GM19240 (cell line): ENCODE data around the gene TVP23A.

Source experiments
- DNase-seq: peaks from one replicate; pipeline ENCODE4 v3.0.0; 2011; ENCODE audit warnings: low spot score; ENCODE audit not compliant: insufficient read length

TVP23A gene

DNA sequence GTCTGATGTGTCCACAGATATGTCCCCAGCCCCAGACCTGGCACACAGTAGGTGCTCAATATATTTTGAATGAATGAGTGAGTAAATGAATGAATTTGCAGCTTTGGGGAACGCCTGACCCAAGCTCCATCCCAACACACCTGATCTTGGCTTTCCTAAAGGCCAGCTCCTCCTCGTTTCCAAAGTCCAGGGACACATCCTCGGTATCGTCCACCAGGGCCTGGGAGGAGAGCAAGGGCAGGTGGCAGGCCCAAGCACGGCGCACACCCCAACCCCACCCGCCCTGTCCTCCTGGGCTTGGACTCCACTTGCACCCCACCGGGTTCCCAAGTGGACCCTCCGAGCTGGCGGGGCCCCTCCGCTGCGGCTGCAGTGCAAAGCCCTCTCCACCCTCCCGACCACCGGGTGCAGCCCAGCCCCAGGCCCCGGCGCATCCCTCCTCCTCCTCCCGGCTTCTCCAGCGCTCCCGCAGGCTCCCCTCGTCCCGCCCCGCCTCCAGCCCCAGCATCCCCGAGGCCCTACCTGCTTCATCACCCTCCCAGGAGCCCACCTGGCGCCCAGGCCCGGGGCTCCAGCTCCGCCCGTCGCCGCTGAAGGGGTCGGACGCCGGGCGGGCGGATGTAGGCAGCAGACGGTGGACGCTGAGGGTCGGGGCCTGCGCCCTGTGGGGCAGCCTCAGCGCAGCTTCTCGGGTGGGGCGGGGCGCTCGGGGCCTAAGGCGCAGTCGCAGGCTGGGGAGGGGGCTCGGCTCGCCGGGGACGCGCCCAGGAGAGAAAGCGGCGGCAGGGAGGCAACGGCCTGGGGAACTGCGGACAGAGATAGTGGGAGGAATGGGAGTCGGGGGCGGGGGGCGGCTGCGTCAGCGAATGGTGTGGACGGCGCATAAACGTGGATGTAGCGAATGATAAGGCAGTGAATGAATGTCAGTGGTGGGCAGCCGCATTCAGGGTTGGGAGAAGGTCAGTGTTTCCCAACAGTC lies at the start of gene TVP23A:
Gene TVP23A, minus strand, starts transcription at position 832 of the 979 bp plus-strand sequence. Its CDS starts 301 bp downstream, at position 531.
- DNase-seq: no peak

- no peak for DNase-seq
These were observed 49.6 kb upstream of the TVP23A start for GRCh38 chr16:10868104-10868595.

GRCh38 chr16:10867199-10867598 lies 48.6 kb upstream of the TVP23A start:
- DNase-seq: no peak

- no peak for DNase-seq
These were observed 47.7 kb upstream of the TVP23A start for GRCh38 chr16:10865991-10866966.

DNA sequence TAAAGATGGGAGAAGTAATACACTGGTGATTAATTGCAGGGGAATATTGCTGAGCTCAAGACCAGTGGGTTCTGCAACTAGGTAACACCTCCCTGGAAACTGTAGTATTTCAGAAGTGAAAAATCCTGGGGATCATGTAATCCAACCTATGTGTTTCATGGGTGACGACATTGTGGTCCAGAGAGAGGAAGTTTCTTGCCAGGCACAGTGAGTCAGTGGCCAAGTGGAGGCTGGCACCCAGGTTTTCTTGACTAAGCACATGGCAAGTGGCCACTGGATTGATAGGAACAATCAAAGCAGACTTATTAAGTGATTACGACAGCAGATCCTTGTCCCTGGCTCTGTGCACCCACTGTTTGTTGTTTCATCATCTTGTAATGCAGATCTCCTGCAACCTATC lies 43.8 kb upstream of the TVP23A start:
- DNase-seq: no peak

GRCh38 chr16:10859658-10860057 lies 41.1 kb upstream of the TVP23A start:
- no peak for DNase-seq

DNA sequence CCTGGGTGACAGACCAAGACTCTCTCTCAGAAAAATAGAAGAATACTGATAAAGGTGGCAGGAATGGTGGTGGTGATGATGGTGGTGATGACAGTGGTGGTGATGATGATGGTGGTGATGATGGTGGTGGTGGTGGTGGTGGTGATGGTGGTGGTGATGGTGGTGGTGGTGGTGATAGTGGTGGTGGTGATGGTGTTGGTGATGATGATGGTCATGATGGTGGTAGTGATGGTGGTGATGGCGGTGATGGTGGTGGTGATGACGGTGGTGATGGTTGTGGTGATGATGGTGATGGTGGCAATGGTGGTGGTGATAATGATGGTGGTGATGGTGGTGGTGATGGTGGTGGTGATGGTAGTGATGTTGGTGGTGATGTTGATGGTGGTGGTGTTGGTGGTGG lies 40.4 kb upstream of the TVP23A start:
- DNase-seq: no peak

DNA sequence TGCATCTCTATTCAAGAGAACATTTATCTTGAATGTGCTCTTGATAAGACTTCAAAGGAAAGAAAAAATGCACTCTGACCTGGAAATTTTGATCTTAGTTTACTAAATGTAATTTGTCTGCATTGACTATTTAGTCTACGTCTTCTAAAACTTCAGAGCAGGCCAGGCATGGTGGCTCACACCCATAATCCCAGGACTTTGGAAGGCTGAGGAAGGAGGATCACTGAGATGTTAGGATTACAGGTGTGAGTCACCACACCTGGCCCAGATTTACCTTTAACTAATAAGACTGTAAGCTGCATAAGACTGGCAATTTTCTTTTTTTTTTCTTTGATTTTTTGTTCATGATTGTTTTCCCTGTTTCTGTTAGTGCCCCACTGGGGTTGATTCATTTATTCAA lies 39.6 kb upstream of the TVP23A start:
- no peak for DNase-seq

DNA sequence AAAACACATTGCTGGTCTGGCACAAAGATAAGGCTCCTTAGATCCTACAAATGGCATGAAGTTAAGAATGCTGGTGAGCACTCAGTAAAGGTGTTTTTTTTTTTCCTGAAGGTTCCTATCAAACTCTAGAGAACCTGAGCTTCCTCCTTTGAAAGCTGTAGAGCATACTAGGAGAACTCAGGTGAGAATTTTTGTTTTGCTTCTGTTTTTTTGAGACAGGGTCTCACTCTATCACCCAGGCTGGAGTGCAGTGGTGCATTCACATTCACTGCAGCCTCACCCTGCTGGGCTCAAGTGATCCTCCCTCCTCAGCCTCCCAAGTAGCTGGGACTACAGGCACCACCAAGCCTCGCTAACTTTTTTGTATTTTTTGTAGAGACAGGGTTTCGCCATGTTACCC lies 37.4 kb upstream of the TVP23A start:
- no peak for DNase-seq

DNA sequence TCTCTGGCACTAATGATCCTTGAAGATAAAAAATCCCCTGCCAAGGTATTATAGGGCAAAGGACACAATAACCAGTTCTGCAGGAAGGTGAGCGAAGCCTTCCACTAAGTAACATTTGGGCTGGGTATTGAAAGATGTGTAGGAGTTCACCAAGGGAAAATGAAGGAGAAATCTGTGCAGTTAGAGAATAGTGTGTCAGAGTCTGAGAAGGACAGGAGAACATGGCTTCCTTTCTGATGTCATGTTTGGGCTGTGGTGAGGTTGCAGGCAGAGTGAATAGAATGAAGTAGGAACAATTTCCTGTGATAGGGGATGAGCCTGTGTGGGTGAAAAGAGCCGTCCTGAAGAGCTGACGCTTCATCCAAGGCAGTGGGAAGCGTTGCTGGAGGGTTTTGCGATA lies 34.4 kb upstream of the TVP23A start:
- DNase-seq: no peak

- DNase-seq: no peak
These were observed 33.7 kb upstream of the TVP23A start for GRCh38 chr16:10852286-10852685.

- no peak for DNase-seq
These were observed 32.9 kb upstream of the TVP23A start for GRCh38 chr16:10851512-10851911.

- no peak for DNase-seq
These were observed 31.9 kb upstream of the TVP23A start for GRCh38 chr16:10850478-10850850.

DNA sequence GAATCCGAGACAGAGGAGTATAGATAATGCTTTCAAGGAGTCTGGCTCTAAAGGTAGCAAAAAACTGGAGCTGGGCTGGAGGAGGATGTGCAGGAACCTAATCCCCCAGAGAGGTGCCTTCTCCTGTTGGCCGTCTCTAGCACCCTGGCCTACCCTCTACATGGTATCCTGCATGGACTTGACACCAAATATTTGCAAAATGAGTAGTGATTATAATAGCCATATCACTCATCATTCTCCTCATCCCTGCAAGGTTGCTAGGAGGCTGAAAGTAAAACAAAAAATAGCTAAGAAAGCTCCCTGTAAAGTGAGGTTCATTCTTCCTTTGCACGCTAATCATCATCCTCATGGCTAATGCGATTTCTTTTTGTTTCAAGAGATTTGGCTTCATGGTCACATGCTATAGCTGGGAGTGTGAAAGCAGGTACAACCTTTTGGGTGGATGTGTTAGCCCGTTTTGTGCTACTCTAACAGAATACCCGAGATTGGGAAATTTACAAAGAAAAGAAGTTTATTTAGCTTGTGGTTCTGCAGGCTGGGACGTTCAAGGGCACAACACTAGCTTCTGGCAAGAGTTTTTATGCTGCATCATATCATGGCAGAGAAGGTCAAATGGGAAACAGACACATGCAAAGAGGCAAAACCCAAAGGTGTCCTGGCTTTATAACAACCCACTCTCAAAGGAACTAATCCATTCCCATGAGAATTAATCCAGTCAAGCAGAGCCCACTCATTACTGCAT lies 31.3 kb upstream of the TVP23A start:
- DNase-seq: no peak

DNA sequence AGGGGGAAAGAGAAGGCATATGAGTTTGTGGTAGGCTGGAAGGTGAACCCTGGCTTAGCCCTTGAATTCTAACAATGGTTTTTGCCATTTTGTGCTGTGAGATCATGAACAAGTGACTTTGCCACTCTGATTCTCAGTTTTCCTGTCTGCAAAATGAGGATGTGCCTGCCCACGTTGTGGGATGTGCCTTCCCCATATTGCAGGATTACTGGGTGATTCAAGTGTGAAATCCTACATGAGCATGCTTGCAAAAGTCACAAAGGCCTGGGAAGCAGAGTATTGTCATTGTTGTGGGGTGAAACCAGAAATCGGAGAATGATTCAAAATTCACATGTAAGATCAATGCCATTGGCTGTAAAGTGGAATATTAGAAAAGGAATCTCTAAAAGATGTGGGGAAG lies 28.6 kb upstream of the TVP23A start:
- no peak for DNase-seq

DNA sequence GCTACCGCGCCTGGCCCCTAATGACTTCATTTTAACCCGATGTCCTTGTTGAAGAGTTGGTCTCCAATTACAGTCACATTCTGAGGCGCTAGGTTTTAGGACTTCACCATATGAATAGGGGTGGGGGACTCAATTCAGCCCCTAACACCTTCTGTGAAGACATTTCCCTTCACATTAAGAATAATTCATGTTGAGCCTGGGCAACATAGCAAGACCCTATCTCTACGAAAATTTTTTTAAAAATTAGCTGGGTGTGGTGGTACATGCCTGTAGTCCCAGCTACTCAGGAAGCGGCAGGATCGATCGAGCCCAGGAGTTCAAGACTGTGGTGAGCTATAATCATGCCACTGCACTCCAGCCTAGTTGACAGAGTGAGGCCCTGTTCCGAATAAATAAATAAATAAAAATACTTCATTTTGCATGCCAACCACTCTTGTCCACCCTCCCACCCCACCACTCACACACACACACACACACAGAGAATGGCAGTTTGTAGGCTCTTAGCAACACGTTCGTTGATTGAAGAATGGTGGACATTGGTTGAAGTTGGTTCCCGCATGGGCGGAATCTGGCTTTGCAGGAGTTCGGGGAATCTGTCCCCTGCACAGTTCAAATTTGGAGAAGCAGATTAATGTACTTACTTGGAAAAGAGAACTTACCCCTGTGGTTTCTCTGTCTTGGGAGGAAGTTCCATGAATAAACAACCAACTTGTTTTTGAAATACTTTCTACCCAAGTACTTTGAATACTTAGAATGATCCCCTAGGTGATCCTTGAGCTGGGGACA lies 27.8 kb upstream of the TVP23A start:
- no peak for DNase-seq

DNA sequence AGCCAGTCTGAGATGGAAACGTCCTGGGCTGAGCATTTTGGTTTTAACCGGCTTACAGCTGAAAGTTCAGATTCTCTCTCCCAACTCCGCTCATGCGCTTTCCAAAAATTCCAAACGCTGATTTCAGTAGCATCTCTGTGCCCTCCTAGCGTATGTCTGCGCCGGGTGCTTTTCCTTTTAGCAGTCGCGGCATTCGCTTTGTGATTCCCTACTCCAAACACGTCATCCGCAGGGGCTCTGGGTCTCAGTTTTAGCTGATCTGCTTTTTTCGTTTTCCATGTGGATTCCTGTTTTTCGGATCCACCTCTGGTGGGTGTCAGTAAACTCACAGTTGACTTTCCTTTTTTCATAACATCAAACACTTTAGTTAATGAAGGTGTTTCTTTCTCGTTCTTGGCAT lies 22.1 kb upstream of the TVP23A start:
- no peak for DNase-seq

- no peak for DNase-seq
These were observed 20.7 kb upstream of the TVP23A start for GRCh38 chr16:10839279-10839666.

DNA sequence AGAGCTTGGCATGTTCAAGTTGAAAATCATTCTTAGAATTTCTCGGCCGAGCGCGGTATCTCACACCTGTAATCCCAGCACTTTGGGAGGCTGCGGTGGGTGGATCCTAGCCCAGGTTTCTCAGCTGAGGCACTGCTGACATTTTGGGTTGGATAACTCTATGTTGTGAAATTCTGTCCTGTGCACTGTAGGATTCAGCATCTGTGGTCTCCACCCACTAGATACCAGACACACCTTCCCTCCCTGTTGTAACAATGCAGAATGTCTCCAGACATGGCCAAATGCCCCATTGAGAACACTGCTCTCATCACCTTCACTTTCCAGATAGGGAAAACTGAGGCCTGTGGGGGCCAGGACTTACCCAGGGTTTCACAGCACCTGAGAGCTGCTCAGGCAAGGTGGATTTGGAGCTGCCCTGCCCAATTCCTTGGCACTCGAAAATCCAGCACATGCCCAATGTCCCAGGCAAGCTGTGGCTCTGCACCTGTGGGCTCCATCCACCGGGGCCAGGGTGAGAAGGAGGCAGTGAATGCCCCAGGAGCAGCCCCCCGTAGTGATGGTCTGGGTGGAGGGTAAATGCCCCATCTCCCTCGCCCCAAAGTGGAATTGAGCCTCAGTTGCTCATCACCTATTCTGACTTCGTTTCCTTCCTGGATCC lies 20.2 kb upstream of the TVP23A start:
- DNase-seq: no peak
